IMR-90 (cell line): ENCODE measurements around the gene LAMB2. TPM values are rescaled to one million over a fixed set of nuclear protein-coding genes. Genes with fewer than 3 reads are reported as not detected.

Experiments
- ATAC-seq: fragments of 200-7000 bp; cut with Tn5 transposase; 2 replicates; pipeline ENCODE4 v1.9.1; 2020; ENCODE audit warnings: low read depth, mild to moderate bottlenecking, moderate library complexity
- BruUV-seq: library from RNA; stranded (reverse); fragments of 400-500 nt; replicated peaks from 2 replicates; lab custom pipeline; 2021; lab: Mats Ljungman, UMichigan
- CTCF ChIA-PET: fragments of 300-600 bp; formaldehyde crosslinking; extraction: SDS; loops from one replicate; lab custom pipeline; 2021; ENCODE audit warnings: antibody characterized with exemption; lab: Yijun Ruan, JAX
- POLR2A ChIA-PET: fragments of 300-600 bp; sonication (Branson Sonifier 250); formaldehyde crosslinking; loops from one replicate; lab custom pipeline; 2022; ENCODE audit warnings: antibody characterized with exemption; ENCODE audit not compliant: unreplicated experiment; lab: Charles Lee
- DNase-seq: peaks from one replicate; pipeline ENCODE4 v3.0.0; 2013
- H2AFZ ChIP-seq: replicated peaks from 2 replicates; pipeline ENCODE3; 2013; ENCODE audit warnings: low read length, mild to moderate bottlenecking; ENCODE audit not compliant: poor library complexity
- H2AK5ac ChIP-seq: 2 replicates; pipeline ENCODE4 v1.6.1; 2013; ENCODE audit warnings: low read depth, low read length, inconsistent platforms
- H2AK9ac ChIP-seq: replicated peaks from 2 replicates; pipeline ENCODE3; 2013; ENCODE audit warnings: mild to moderate bottlenecking, low read depth, low read length, moderate library complexity; ENCODE audit not compliant: poor library complexity
- H2BK120ac ChIP-seq: 2 replicates; pipeline ENCODE4 v1.6.1; 2013; ENCODE audit warnings: low read depth, low read length, inconsistent platforms
- H2BK15ac ChIP-seq: 3 replicates; pipeline ENCODE4 v1.6.1; 2013; ENCODE audit warnings: low read depth, low read length, inconsistent platforms
- H2BK20ac ChIP-seq: 2 replicates; pipeline ENCODE4 v1.6.1; 2013; ENCODE audit warnings: low read depth, mild to moderate bottlenecking, inconsistent platforms, low read length, moderate library complexity
- H2BK5ac ChIP-seq: 2 replicates; pipeline ENCODE4 v1.6.1; 2013; ENCODE audit warnings: mild to moderate bottlenecking, low read depth, low read length, inconsistent platforms; ENCODE audit not compliant: poor library complexity, severe bottlenecking
- H3K14ac ChIP-seq: replicated peaks from 2 replicates; pipeline ENCODE4 v1.6.1; 2013; ENCODE audit warnings: low read depth, low read length, inconsistent platforms
- H3K18ac ChIP-seq: 2 replicates; pipeline ENCODE4 v1.6.1; 2013; ENCODE audit warnings: low read depth, low read length, control low read depth
- H3K23ac ChIP-seq: 2 replicates; pipeline ENCODE4 v1.6.1; 2013; ENCODE audit warnings: low read depth, low read length, inconsistent platforms
- H3K27ac ChIP-seq: 2 replicates; pipeline ENCODE4 v1.5.1; 2013; ENCODE audit warnings: mild to moderate bottlenecking, control low read depth, low read length; ENCODE audit not compliant: insufficient read depth
- H3K27me3 ChIP-seq: 2 replicates; pipeline ENCODE4 v1.6.1; 2013; ENCODE audit warnings: low read length; ENCODE audit not compliant: control insufficient read depth, insufficient read depth
- H3K36me3 ChIP-seq: 2 replicates; pipeline ENCODE4 v1.6.1; 2013; ENCODE audit warnings: low read length, mixed read lengths; ENCODE audit not compliant: control insufficient read depth, insufficient read depth
- H3K4ac ChIP-seq: 2 replicates; pipeline ENCODE4 v1.6.1; 2013; ENCODE audit warnings: low read depth, low read length, inconsistent platforms
- H3K4me1 ChIP-seq: 2 replicates; pipeline ENCODE4 v1.6.1; 2013; ENCODE audit warnings: low read length, mixed read lengths; ENCODE audit not compliant: control insufficient read depth, insufficient read depth
- H3K4me2 ChIP-seq: 2 replicates; pipeline ENCODE4 v1.6.1; 2013; ENCODE audit warnings: low read depth, mild to moderate bottlenecking, control low read depth, low read length, moderate library complexity
- H3K4me3 ChIP-seq: 2 replicates; pipeline ENCODE4 v1.5.1; 2013; ENCODE audit warnings: low read depth, mild to moderate bottlenecking, control low read depth, low read length, moderate library complexity; ENCODE audit not compliant: insufficient read depth
- H3K56ac ChIP-seq: 2 replicates; pipeline ENCODE4 v1.6.1; 2013; ENCODE audit warnings: low read length, inconsistent platforms; ENCODE audit not compliant: insufficient read depth; ENCODE audit errors: extremely low read depth
- H3K79me1 ChIP-seq, 2 experiments: 2 replicates each; pipeline ENCODE4 v1.6.1; 2013; ENCODE audit warnings: low read length in 2 of 2, inconsistent platforms in 1 of 2, low read depth in 1 of 2
- H3K9ac ChIP-seq: 2 replicates; pipeline ENCODE4 v1.6.1; 2013; ENCODE audit warnings: low read depth, low read length, control low read depth
- H3K9me1 ChIP-seq: 2 replicates; pipeline ENCODE4 v1.6.1; 2013; ENCODE audit warnings: low read length, inconsistent platforms; ENCODE audit not compliant: insufficient read depth
- H3K9me3 ChIP-seq: 2 replicates; pipeline ENCODE4 v1.6.1; 2013; ENCODE audit warnings: low read length; ENCODE audit not compliant: control insufficient read depth, insufficient read depth
- H4K20me1 ChIP-seq: 2 replicates; pipeline ENCODE4 v1.6.1; 2013; ENCODE audit warnings: low read length, inconsistent platforms; ENCODE audit not compliant: insufficient read depth
- H4K5ac ChIP-seq: 2 replicates; pipeline ENCODE4 v1.6.1; 2013; ENCODE audit warnings: mild to moderate bottlenecking, low read depth, low read length, control low read depth
- H4K8ac ChIP-seq, 2 experiments: 2 replicates each; pipeline ENCODE4 v1.6.1; 2013; ENCODE audit warnings: low read depth in 2 of 2, low read length in 2 of 2, control low read depth in 1 of 2, inconsistent platforms in 1 of 2
- H4K91ac ChIP-seq: 2 replicates; pipeline ENCODE4 v1.6.1; 2013; ENCODE audit warnings: low read depth, low read length, inconsistent platforms; ENCODE audit not compliant: insufficient read depth
- CHD1 ChIP-seq: IDR thresholded peaks from 2 replicates; pipeline ENCODE4 v1.6.1; 2012; ENCODE audit warnings: low read depth, low read length, improper control_type of control experiment
- CTCF ChIP-seq: conservative IDR thresholded peaks from 2 replicates; pipeline ENCODE4 v1.5.1; 2012; ENCODE audit warnings: mild to moderate bottlenecking, low read depth, low read length, improper control_type of control experiment
- MAZ ChIP-seq: IDR thresholded peaks from 2 replicates; pipeline ENCODE4 v1.6.1; 2012; ENCODE audit warnings: low read depth, mild to moderate bottlenecking, low read length, improper control_type of control experiment, moderate library complexity, borderline replicate concordance
- MXI1 ChIP-seq: IDR thresholded peaks from 2 replicates; pipeline ENCODE4 v1.6.1; 2012; ENCODE audit warnings: low read depth, mild to moderate bottlenecking, low read length, moderate library complexity, borderline replicate concordance
- POLR2A ChIP-seq: IDR thresholded peaks from 2 replicates; pipeline ENCODE4 v1.6.1; 2012; ENCODE audit warnings: mild to moderate bottlenecking, low read depth, low read length
- USF2 ChIP-seq: fragments of 150-350 bp; IDR thresholded peaks from 2 replicates; pipeline ENCODE4 v1.6.1; 2017; ENCODE audit warnings: mild to moderate bottlenecking, antibody characterized with exemption, low read length, low read depth
- WGBS, 2 experiments: methylation state at CpG; one replicate each; pipeline versions ENCODE4 v1.1.5 to v1.1.7; 2013; ENCODE audit warnings: missing lambda C conversion rate in 2 of 2; ENCODE audit not compliant: insufficient read length in 1 of 2; ENCODE audit errors: extremely low coverage in 2 of 2; 5-methylcytosine and 5-hydroxymethylcytosine counted together
- dilution Hi-C: fragments of 300-500 bp; cut with HindIII; formaldehyde crosslinking; loops from one replicate; pipeline ENCODE4 v1.14.3; 2018; ENCODE audit warnings: low sequenced_read_pairs; ENCODE audit not compliant: unreplicated experiment
- in situ Hi-C: fragments of 300-500 bp; cut with MboI; formaldehyde crosslinking; loops from 3 replicates; pipeline ENCODE4 v1.14.3; 2019; ENCODE audit warnings: low sequenced_read_pairs, inconsistent platforms, mixed read lengths
- intact Hi-C: fragments of 100-400 bp; cut with micrococcal nuclease; formaldehyde crosslinking; loops from 2 replicates; pipeline ENCODE4 v1.10.0; 2022
- polyA plus RNA-seq, 3 experiments: library from polyadenylated mRNA; depleted of rRNA; stranded (reverse); fragments of >200 nt; gene quantifications; 2 replicates each; pipeline ENCODE4 v1.2.3, GENCODE V29; 2012; ENCODE audit warnings: low replicate concordance in 1 of 3
- total RNA-seq: library from RNA; depleted of rRNA; stranded (reverse); fragments of >200 nt; gene quantifications from 2 replicates; pipeline ENCODE4 v1.2.3, GENCODE V29; 2012

LAMB2 gene
- total and polyA plus RNA-seq, 2 of the 4 experiments (the other 2 are of a cell fraction) = 213 to 570 TPM

- Histone ChIP-seq H4K91ac (no peak overlapping the region), H3K79me1 (no peaks in the 10 kb centered on the region), H3K4me2 (no peak overlapping the region), H2BK20ac (no peak overlapping the region), H3K9me3 (no peaks in the 10 kb centered on the region), H2AFZ (no peak overlapping the region), H3K9me1 (no peaks in the 10 kb centered on the region), H4K5ac (no peak overlapping the region), H2AK5ac (no peak overlapping the region), H2AK9ac (no peak overlapping the region), H3K36me3 (no peaks in the 10 kb centered on the region), H3K14ac (no peak overlapping the region), H3K56ac (no peak overlapping the region), H2BK15ac (no peak overlapping the region), H3K4me1 (no peaks in the 10 kb centered on the region), H3K18ac (no peak overlapping the region), H3K23ac (no peak overlapping the region), H4K20me1 (no peaks in the 10 kb centered on the region), H3K27me3 (no peaks in the 10 kb centered on the region), H3K27ac (no peak overlapping the region), H3K4ac (no peak overlapping the region), H4K8ac (no peak overlapping the region), H3K9ac (no peak overlapping the region), H2BK5ac (no peak overlapping the region), H2BK120ac (no peak overlapping the region), H3K4me3 (no peak overlapping the region)
- WGBS, 2 experiments = 80% methylated on average over 1 of the region's 2 CpGs; no CpG with 5 or more reads in 1 of the 2 experiments
- DNase-seq (no peak), ATAC-seq (no peak)
- TF ChIP-seq CTCF = no peak
- no peak for TF ChIP-seq USF2
- TF ChIP-seq POLR2A = no peak
- no peak for TF ChIP-seq MAZ
- no peak for TF ChIP-seq MXI1
- no peak for TF ChIP-seq CHD1
- no TSS peak for BruUV-seq
- POLR2A ChIA-PET = interaction anchor here (0.9 kb wide), 1 partner anchor 19 kb away, joined by 3 read pairs; the partner anchor contains the start of gene LAMB2
- intact Hi-C loops (no loop called here), dilution Hi-C loops (no loop called here), in situ Hi-C loops (loop anchor here (25.0 kb wide), 1 partner anchor 286 kb away; the partner anchor contains the start of gene NICN1)
- CTCF ChIA-PET = no interaction called here
Measured at GRCh38 chr3:49151610-49152009, 18.8 kb upstream of the LAMB2 start.
